SK-N-SH (cell line): Measurements from ENCODE around the gene PIGN.

Source experiments
- CTCF ChIP-seq: fragments of 200-600 bp; sonication (generic); IDR thresholded peaks from 2 replicates; pipeline ENCODE4 v1.6.1; 2017; ENCODE audit warnings: antibody characterized with exemption, mild to moderate bottlenecking, moderate library complexity
- EP300 ChIP-seq, 2 experiments: IDR thresholded peaks; 2 replicates each; pipeline versions ENCODE4 v1.4.0 to v1.6.1; 2012; ENCODE audit warnings: borderline replicate concordance in 1 of 2, low read depth in 1 of 2, low read length in 1 of 2
- PBX3 ChIP-seq: IDR thresholded peaks from 2 replicates; pipeline ENCODE4; 2012
- POLR2AphosphoS5 ChIP-seq: IDR thresholded peaks from 2 replicates; pipeline ENCODE4 v1.6.1; 2012; ENCODE audit warnings: low read depth, low read length
- REST ChIP-seq: IDR thresholded peaks from 2 replicates; pipeline ENCODE4 v1.6.1; 2012; ENCODE audit warnings: mild to moderate bottlenecking, low read depth, low read length, moderate library complexity
- SIN3A ChIP-seq: IDR thresholded peaks from 2 replicates; pipeline ENCODE4 v1.6.1; 2012; ENCODE audit warnings: low read depth, mild to moderate bottlenecking, low read length, moderate library complexity, borderline replicate concordance
- USF2 ChIP-seq: fragments of 150-350 bp; IDR thresholded peaks from 2 replicates; pipeline ENCODE4 v1.6.1; 2017; ENCODE audit warnings: antibody characterized with exemption, low read length, low read depth, borderline replicate concordance
- YY1 ChIP-seq: IDR thresholded peaks from 2 replicates; pipeline ENCODE4 v1.4.0; 2012; ENCODE audit warnings: low read depth, mild to moderate bottlenecking

- TF ChIP-seq USF2, result no peak
- TF ChIP-seq SIN3A, result no peak
- TF ChIP-seq CTCF, result no peak
- no peak for TF ChIP-seq YY1
- TF ChIP-seq EP300 (IDR thresholded peaks at IDR 0.05; ENCODE audit: borderline replicate concordance in 1 of 2, low read depth in 1 of 2, low read length in 1 of 2), result no peak
- TF ChIP-seq REST, result no peak
- no peak for TF ChIP-seq PBX3
- TF ChIP-seq POLR2AphosphoS5, result no peak
Measured at GRCh38 chr18:62226047-62226446, 39.2 kb upstream of the PIGN start.
